ENCODE measurements around the gene VWA3A. TPM values are rescaled to one million over a fixed set of nuclear protein-coding genes. Genes with fewer than 3 reads are reported as not detected.

VWA3A gene
- total RNA-seq, 1 donor from 2014 or later, result 4.7 TPM

GRCh38 chr16:22078656-22079055, 13.7 kb upstream of the VWA3A start:
- H3K9me3 Mint-ChIP-seq, result no peaks in the 10 kb centered on the region
- no peaks in the 10 kb centered on the region for H3K4me1 Mint-ChIP-seq (ENCODE audit: unreplicated experiment)
- no peaks in the 10 kb centered on the region for H3K27me3 Mint-ChIP-seq
- no peaks in the 10 kb centered on the region for H3K36me3 Mint-ChIP-seq
- TF ChIP-seq, protein P1, sequence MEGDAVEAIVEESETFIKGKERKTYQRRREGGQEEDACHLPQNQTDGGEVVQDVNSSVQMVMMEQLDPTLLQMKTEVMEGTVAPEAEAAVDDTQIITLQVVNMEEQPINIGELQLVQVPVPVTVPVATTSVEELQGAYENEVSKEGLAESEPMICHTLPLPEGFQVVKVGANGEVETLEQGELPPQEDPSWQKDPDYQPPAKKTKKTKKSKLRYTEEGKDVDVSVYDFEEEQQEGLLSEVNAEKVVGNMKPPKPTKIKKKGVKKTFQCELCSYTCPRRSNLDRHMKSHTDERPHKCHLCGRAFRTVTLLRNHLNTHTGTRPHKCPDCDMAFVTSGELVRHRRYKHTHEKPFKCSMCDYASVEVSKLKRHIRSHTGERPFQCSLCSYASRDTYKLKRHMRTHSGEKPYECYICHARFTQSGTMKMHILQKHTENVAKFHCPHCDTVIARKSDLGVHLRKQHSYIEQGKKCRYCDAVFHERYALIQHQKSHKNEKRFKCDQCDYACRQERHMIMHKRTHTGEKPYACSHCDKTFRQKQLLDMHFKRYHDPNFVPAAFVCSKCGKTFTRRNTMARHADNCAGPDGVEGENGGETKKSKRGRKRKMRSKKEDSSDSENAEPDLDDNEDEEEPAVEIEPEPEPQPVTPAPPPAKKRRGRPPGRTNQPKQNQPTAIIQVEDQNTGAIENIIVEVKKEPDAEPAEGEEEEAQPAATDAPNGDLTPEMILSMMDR (conservative IDR thresholded peaks at IDR 0.05), result no peak
- no peak for DNase-seq (ENCODE audit: extremely low spot score, unreplicated experiment)
- no peak overlapping the region for H3K4me3 Mint-ChIP-seq
- no peak overlapping the region for H3K27ac Mint-ChIP-seq

DNA sequence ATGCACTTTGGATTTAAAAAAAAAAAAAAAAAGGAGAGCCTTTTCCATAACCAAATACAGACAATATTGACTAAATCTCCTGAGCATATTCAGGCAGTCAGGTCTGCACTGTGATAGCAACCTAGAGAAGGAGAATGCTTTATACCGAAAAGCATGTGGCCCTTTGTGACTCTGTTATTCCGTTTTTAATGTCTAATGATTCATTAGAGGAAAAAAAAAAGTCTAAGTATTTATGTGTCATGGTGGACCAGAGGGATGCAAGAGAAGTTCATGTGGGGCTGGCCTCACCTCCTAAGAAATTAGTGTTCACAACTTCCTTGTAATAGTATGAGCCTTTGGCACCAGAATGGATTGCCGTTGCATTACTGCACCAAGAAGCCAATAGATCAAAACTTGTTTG, 11.3 kb upstream of the VWA3A start:
- Mint-ChIP-seq H3K27me3 (no peaks in the 10 kb centered on the region), H3K4me3 (no peak overlapping the region), H3K27ac (no peak overlapping the region), H3K9me3 (no peaks in the 10 kb centered on the region), H3K4me1 (ENCODE audit: unreplicated experiment) (no peaks in the 10 kb centered on the region), H3K36me3 (no peaks in the 10 kb centered on the region)
- TF ChIP-seq, protein P1 (conservative IDR thresholded peaks at IDR 0.05), result no peak
- DNase-seq (ENCODE audit: extremely low spot score, unreplicated experiment), result no peak

DNA sequence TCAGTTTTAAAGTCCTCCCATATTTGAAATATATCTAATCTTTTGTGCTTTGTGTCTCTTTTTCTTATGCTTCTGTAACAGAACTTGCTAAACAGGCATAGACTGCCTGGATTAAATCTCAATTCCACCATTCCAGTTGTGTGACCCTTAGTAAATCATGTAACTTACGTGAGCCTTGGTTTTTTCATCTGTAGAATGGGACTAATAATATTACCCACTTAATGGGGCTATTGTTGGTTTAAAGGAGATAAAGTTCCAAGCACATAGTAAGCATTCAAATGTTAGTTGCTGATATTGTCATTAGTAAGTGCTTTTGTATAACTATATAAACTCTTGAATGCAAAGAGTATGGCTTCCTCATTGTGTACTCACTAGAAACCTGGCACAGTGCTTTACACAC, 5.9 kb upstream of the VWA3A start:
- Mint-ChIP-seq H3K27ac (no peak overlapping the region), H3K36me3 (no peaks in the 10 kb centered on the region), H3K4me3 (no peak overlapping the region), H3K9me3 (no peaks in the 10 kb centered on the region), H3K27me3 (no peaks in the 10 kb centered on the region), H3K4me1 (ENCODE audit: unreplicated experiment) (no peaks in the 10 kb centered on the region)
- TF ChIP-seq, protein P1 (conservative IDR thresholded peaks at IDR 0.05), result no peak
- DNase-seq (ENCODE audit: extremely low spot score, unreplicated experiment), result no peak

DNA sequence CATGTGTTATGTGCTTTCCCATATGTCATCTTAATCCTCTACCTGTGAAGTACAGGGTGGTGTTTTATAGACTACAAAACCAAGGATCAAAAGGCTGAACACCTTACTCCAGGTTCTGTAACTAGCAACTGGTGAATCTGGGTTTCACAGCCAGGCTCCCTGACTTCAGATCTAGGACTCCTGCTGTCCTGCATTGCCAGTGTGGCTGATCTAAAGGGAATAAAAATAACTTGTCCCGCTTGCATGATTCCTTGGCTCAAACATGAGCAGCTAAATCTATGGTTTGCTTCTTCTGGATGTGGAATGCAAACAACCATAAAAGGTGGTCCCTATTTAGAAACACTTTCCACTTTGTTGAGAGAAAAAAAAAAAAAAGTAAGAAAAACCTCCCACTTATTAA, 3.7 kb upstream of the VWA3A start:
- no peaks in the 10 kb centered on the region for H3K27me3 Mint-ChIP-seq
- H3K4me3 Mint-ChIP-seq, result no peak overlapping the region
- no peak for DNase-seq (ENCODE audit: extremely low spot score, unreplicated experiment)
- H3K36me3 Mint-ChIP-seq, result no peaks in the 10 kb centered on the region
- peaks cover 9% of the 10 kb centered on the region for H3K4me1 Mint-ChIP-seq (ENCODE audit: unreplicated experiment)
- no peak overlapping the region for H3K27ac Mint-ChIP-seq
- TF ChIP-seq, protein P1 (conservative IDR thresholded peaks at IDR 0.05), result no peak
- H3K9me3 Mint-ChIP-seq, result no peaks in the 10 kb centered on the region

- H3K4me3 Mint-ChIP-seq, result no peak overlapping the region
- H3K9me3 Mint-ChIP-seq, result no peaks in the 10 kb centered on the region
- H3K27ac Mint-ChIP-seq, result no peak overlapping the region
- H3K27me3 Mint-ChIP-seq, result peaks cover under 1% of the 10 kb centered on the region
- no peak for DNase-seq (ENCODE audit: extremely low spot score, unreplicated experiment)
- TF ChIP-seq, protein P1 (conservative IDR thresholded peaks at IDR 0.05), result no peak
- no peaks in the 10 kb centered on the region for H3K36me3 Mint-ChIP-seq
- peaks cover 9% of the 10 kb centered on the region for H3K4me1 Mint-ChIP-seq (ENCODE audit: unreplicated experiment)
Measured at GRCh38 chr16:22089910-22090309, 2.4 kb upstream of the VWA3A start.

DNA sequence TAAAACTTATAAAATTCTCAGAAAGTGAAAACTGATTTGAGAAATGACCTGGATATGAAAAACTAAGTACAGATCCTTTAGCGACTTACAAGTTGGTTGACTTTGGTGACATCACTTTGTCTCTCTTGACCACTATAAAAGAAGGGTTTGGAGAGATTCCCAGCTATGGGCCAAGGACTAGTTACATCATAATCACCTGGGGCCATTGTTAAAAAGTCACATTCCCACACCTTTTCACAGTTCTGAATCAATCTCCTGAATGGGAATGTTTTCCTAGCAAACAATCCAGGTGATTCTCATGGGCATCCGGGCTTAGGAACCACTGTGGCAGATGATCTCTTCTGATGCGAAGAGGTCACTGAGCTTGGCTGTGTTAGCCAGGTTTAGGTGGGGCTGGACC, 620 bp upstream of the VWA3A start:
- TF ChIP-seq, protein P1 (conservative IDR thresholded peaks at IDR 0.05), result no peak
- H3K4me1 Mint-ChIP-seq (ENCODE audit: unreplicated experiment), result peaks cover 9% of the 10 kb centered on the region
- H3K27ac Mint-ChIP-seq, result peak overlapping the region; percentile 50
- H3K36me3 Mint-ChIP-seq, result no peaks in the 10 kb centered on the region
- H3K27me3 Mint-ChIP-seq, result peaks cover 5% of the 10 kb centered on the region
- peak overlapping the region; percentile 70 for H3K4me3 Mint-ChIP-seq
- H3K9me3 Mint-ChIP-seq, result no peaks in the 10 kb centered on the region
- DNase-seq (ENCODE audit: extremely low spot score, unreplicated experiment), result no peak
